ENCODE results near the gene RBP4.

RBP4 gene

DNA sequence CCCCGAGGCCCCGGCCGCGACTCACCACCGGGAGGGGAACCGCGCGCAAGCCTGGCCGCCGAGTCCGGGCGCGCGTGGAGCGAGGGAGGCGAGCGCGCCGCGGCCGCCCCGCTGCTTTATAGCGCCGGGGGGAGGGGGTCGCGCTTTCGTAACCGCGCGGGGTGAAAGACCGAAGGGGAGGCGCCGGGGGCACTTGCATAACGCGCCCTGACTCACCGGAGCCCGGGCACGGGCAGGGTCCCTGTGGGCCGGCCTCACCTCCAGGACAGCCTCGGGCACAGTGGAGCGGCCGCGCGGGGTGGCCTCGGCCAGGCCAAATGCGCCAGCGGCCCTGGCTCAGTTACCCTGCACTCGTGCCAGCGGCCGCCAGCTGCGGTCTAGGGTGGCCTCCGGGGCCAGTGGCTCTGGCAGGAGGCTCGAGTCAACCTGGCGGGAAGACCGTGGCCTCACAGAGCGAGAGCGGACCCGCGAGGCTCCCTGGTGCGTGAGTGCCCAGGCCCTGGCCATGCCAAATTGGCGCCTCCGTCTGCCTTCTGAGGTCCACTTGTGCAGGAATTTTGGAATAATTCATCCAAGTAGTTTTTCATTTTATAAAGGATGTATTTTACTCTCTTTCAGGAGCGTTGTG lies at the start of gene RBP4:
Gene RBP4, minus strand, starts transcription at position 90 of the 628 bp plus-strand sequence. CDS start 207 bp downstream, outside the sequence.
- DNase-seq: no peak

DNA sequence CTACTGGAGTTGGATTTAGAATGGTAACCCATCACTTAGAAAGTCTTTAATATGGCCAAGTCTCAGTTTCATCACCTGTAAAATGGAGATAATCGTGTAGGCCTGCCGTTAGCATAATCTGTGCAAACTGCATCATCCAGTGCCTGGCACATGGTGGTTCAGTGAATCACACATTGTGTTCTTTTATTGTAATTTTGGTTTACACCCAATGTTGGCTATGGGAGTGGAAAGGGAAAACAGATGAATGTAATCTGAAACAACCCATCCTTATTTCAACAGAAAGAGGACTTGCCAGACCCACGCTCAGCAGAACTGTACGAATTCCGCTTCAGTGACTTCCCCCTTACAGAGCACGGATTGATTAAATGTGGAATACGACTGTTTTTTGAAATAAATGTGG lies 38.8 kb upstream of the RBP4 start:
- no peak for DNase-seq

DNA sequence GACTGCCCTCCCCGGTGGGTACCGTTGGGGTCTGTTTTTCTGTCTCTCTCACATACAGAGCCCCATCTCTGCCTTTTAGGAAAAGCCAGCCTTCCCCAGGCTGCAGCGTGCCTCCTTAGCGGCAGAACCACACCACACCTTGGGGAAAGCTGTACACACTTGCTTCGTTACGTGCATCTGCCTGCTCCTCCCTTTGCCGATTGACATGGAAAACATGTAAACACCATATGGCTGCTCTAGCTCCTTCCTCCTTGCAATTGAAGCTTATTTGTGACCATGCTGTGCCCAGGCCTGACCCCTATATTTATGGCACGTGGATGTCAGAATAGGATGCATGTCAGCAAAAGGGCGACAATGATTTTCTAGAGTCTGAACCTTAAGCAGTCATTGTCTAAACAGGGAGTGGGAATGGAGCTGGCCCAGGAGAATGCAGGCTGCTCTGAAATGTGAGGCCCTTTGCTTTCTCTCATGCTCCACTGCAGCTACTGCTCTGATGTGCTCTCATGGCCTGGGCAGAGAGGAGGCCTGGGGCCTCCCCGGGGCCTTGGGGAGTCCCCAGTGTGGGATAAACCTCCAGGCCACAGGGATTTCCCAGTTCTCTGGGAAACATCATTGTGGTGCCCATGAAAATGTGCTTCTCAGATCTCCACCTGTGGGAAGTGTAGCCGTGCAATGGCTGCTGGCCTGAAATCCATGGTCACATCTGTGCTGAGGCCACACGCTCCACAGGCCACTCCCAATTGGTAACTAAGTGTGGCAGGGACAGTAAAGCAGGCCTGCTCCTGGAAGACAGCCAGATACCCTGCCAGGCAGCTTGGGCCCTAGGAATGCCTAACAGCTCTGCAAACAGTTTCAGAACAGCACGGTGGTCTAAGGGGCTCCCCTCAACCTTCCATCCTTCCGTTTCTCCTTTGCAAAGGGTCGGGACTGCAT lies 29.9 kb upstream of the RBP4 start:
- no peak for DNase-seq

DNA sequence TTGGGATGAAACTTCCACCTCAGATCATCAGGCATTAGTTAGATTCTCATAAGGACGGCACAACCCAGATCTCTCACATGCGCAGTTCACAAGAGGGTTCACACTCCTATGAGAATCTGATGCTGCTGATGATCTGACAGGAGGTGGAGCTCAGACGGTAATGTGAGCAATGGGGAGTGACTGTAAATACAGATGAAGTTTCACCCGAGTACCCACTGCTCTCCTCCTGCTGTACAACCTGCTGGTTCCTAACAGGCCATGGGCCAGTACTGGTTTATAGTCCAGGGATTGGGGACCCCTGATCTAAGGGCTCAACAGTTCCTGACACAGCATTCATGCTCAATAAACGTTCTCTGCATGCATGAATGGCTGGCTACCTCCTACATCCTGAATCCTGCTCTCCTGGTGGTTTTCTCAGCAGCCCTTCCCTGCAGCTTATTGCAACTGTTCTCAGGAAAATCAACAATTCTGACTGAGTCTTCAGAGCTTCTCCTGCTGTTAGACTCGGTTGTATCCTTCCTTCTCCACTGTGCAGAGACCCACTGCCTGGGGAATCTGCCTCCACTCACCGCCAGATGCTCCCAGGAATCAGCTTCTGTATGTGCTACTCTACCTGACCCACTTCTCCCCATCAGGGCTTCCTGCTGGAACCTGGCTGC lies 28.7 kb upstream of the RBP4 start:
- DNase-seq: no peak

DNA sequence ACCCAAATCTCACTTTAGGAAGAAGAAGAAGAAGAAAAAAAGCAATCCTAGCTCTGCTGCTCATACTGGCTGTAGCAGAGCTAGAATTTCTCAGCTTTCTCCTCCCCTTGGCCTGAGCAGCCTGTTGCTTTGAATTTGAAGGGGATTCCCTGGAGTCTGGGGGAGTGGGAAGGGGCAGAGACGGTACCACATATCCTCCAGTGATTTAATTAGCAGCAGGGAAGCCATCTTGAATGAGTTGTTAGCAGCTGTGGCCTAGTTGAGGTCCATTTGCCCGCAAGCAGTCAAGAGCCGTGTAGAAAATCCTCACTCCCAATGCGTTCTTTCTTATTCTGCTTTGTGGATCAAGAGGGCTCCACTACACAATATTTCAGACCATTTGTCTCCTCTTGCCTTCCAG lies 27.8 kb upstream of the RBP4 start:
- no peak for DNase-seq

DNA sequence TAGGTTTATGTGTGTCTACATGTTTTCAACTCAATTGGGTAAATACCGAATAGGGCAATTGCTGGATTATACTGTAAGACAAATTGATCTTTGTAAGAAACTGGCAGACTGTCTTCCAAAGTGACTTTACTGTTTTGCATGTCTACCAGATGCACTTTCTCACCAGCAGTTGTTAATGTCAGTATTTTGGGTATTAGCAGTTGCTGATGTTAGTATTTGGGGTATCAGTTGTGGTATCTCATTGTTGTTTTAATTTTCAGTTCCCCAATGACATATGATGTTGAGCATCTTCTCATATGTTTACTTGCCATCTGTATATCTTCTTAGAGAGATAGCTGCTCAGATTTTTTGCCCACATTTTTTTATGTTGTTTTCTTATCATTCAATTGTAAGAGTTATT lies 21.9 kb upstream of the RBP4 start:
- no peak for DNase-seq

DNA sequence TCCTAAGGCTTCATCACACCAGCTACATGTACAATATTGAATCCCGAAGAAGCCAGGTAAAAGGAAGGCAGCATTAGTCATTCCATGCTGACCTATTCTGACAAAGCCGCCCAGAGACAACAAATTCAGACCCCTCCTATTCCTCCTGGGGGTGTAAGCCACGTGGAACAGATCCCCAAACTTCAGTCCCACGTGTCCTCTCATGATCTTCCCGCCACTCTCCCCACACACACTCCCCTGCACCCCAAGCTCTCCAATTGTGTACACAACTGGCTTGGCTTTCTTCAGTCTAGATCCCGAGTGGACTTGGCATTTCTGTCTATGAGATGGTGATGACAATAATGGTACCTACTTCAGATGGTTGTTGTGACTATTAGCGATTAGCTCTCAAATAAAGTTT lies 19.9 kb upstream of the RBP4 start:
- DNase-seq: no peak

DNA sequence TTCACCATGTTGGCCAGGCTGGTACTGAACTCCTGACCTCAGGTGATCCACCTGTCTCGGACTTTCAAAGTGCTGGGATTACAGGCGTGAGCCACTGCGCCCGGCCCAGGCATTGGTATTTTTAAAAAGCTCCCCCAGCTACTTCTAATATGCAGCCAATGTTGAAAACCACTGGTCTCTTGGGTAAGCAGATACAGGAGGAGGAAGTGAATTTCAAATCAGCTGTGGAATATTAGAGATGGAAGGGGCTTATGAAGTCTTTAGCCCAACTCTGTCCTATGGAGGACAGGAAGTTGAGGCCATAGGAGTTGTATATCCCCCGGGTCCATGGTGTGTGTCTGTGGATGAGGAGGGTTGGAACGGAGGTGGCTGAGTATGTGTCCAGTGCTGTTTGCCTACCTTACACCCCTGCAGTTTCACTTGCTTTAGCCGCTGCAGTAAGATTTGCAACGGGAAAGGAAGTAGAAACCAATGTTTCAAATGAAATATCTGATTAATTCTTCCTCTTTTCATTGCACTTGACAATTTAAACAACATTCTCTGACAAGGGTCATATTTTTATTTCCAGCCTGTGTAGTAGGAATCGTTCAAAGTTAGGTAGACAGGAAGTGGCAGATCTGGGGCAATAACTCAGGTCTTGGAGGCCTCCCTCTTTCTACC lies 14.7 kb upstream of the RBP4 start:
- no peak for DNase-seq

DNA sequence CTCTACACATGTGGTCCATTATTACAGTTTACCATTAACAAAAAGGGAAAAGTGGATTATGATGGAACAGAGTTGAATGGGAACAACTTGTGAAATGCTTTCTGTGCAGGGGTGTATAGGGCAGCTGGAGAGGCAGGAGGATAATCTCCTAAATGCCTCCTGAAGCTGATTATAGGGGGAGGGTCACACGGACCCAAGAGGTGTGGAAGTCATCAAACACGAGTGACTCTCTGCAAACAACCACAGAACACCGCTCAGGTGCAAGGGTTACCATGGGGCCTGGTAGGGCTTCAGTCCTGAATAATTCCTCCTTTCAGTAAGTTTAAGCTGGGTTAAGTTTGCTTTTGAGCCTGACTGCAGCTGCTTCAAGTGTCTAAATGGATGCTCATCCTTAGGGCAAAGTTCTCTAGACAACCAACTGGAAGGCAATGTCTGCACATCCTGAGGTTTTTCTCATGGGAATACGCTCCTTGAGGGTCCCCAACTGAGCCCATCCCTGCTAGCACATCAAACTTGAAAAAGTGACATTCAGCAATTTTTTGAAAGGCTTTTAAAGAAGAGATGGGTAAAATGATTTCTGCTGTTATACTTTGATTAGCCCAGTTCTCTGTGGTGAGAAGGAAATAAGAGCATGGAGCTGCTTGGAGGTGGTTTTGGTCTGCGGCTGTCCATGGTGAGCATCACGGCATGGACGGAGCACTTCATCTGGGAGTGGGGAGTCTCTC lies 13.2 kb upstream of the RBP4 start:
- DNase-seq: no peak

DNA sequence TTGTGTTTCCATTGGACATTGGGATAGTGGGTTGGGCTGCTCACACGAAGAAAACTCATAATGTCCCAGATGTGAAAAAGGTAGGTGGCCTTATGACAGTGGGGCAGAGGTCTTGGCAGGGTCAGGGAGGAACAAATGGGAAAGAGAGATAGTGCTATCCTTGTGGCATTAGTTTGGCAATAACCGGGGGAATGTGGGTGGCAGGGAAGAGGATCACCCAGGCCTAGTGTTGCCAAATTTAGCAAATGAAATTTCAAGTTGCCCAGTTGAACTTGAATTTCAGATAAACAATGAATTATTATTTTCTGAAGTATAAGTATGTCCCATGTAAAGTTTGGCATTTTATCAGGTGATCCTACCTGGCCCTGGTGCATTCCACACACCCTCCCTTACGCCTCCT lies 12.1 kb upstream of the RBP4 start:
- DNase-seq: no peak

DNA sequence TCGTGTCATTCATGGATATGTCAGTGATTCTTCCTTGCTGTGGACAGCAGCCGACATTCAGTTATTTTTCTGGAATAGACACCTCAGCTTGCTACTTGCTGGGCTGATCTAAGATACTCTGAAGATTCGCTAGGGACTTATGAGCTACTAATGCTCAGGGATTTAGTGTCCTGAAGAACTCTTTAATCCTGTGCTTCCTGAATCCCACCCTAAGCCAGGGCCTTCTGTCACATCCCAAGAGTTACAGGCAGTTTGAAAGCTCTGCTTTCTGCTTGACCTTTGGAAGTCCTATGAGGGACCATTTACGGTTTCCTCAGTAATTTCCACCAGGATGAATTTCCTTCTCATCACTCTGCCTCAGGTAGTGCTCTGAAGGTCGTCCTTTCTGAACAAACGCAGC lies 11.3 kb upstream of the RBP4 start, which contains the start of gene PDE6C:
Gene PDE6C, plus strand, starts transcription at position 227 of the 400 bp plus-strand sequence. CDS start 189 bp downstream, outside the sequence.
- no peak for DNase-seq

DNA sequence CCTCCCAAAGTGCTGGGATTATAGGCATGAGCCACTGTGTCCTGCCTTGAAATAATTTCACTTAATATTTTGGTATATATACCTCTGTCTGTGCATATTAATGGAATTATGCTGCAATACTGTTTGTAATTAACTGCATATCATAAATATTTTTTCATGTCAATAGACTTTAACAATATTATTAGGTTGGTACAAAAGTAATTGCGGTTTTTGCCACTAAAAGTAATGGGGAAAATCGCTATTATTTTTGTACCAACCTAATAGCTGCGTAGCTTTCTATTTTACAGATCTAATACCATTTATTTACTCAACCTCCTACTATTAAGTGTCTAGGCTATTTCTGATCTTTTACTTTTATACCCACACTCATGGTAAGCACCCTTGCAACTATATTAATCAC lies 7.4 kb upstream of the RBP4 start:
- no peak for DNase-seq

DNA sequence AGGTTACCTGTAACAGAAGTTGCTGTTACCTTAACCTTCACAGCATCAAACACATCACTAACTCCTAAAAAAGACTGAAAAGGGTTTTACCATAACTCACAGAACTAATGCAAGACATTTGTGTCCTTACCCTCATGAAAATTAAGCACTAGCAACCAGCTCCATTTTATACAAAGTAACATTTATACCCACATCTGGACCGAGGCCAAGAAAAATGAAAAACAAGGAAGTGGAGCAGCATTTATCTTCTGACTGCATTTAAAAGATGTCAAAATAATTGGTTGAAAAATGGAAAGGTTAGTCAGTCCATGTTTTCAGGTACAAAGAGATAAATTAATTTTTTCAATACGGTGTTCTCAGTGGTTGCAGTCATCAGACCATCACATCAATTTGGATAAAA lies 3.1 kb upstream of the RBP4 start:
- no peak for DNase-seq

DNA sequence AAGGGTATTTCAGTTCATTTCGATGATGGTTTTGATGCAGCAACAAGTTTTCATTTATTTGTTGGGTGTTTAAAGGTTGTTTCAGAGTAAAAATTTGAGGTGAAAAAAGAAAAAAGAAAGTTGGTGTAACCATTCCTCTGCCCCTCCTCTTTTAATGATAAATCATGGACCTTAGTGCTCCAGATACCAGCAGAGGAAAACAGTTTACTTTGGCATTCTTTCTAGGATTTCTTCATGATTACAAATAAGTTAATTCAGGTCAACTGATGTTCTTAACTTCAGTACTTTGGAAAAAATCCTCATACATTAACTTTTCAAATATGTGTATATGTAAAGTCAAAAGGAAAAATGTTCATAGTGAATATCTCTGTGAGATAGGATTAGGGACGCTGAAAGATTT lies 2.0 kb upstream of the RBP4 start:
- no peak for DNase-seq

DNA sequence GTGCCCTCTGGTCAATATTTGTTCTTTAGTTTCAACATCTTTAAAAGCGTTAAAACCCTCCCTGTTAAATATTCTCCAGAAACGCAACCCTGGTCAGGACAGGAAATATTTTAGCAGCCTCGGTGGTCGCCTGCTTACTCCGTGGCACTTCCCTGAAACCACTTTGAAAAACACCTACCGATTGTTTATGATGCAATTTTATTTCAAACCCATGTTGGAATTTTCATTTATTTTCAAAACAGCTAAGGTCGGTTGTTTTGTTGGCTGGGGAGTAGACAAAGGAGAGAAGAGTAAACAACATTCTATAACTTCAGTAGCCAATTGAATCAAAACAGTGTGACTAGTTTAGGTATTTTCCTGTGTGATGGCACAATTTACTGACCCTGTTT lies 733 bp upstream of the RBP4 start:
- no peak for DNase-seq

DNA sequence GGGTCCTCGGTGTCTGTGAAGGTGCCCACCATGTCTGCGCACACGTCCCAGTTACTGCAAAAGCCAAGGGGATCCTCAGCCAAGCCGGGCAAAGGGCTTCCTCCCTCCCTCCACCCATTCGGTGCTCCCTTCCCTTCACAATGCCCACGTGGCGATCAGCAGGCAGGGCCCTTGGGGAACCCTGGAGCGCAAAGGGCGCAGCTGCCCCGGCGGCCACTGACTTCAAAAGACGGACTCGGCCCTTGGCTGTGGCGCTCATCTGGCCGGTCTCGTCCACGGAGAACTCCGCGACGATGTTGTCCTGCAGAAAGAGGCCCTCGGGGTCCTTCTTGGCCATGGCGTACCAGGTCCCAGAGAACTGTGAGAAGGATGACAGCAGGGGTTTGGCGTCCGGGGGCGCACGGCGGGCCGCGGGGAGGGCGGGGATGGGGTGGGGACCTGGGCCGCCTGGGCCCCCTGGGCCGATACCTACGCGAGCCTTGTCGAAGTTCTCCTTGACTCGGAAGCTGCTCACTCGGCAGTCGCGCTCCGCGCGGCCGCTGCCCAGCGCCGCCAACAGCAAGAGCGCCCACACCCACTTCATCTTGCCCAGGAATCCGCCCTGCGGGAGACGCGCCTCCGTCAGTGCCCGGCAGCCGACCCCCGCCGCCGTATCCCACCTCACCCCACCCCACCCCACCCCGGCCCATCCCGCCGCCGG lies 439 bp downstream of the RBP4 start:
- no peak for DNase-seq

DNA sequence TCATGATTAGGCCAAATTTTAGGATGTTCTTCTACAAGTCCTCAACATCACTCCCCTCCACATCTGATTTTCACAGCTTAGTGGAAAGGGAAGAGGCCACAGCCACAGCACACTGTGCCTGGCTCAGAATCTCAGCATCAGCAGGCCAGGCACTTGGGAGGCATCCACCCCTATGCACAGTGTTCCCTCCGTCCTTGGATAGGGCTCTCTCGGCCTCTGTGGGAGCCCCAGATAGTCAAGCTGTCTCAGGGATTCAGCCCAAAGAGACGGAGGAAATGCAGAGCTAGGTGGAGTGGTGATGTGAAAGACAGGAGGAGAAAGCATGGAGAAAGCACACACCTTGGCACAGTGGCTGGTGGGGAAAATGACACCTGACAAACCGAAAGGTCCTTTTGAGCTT lies 1.3 kb downstream of the RBP4 start:
- no peak for DNase-seq

DNA sequence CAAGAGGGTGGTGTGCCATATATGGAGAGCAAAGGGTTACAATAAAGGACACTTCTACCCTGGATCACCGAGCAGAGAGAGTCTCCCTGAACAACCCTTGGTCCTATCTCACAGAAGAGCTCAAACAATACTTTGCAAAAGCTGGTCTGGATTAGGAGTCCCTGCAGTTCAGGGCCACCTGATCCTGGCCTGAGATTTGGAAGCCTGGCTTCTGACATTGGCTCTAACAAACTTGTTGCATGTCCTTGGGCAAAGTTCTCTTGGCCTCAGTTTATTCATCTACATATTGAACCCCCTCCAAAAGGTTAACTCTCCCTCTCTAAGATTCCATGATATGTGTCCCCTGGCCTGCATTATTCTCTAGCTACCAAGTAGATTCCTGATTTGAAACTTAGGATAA lies 1.7 kb downstream of the RBP4 start:
- DNase-seq: no peak

DNA sequence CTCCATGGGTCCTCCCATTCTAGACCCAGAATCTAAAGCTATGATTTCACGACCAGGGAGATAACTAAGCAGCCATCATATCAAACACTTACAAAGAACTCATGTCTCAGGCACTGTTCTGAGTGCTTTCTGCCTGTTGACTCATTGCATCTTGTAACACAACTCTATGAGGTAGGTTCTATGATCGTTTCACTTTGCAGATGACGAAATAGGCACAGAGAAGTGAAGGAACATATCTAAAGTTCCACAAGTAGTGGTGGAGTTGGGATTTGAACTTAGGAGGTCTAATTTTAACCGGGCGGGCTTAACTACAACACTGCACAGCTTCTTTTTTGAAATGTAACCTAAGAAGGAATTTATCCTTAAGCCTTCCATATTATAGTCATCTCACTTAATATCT lies 2.9 kb downstream of the RBP4 start:
- no peak for DNase-seq

DNA sequence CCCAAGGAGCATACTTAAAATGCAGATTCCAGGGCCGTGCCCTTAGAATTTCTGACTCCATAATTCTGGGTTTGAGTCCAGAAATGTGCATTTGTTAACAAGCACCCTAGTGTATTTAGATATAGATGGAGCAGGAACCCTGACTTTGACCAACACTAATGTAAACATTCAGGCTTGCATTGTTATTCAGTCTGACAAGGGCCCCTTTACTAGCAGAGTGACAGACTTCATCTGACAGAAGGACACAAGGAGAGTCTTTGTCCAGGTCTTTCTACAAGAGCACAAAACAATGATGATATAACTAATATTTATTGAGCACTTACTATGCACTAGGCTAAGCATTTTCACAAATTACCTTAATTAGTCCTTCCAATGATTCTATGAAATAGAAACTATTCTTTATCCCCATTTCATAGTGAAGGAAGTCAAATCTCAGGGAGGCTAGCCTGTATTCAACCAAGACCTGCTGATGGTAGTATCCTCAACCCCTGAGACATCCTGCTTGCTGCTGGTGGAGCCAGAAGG lies 3.9 kb downstream of the RBP4 start:
- no peak for DNase-seq

DNA sequence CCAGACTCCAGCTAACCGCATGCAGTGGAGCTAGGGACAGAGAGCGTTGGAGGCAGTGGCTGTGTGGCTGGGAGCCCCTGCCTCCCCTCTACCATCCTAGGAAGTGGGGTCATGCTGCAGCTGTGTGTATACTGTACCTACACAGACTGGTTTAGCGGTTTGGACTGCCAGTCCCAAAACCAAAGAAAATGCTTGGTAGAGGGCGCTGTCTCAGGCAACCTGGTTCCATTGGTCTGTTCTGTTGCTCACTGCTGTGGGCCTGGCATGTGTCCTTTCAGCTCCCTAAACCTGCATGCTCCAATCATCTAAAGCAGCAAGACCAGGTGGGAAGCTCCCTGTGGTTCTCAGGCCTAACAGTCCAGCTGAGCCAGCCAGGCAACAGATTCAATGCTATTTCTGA lies 4.5 kb downstream of the RBP4 start:
- DNase-seq: no peak
